ENCODE measurements around the gene SNRNP25.

The SNRNP25 gene

GRCh38 chr16:78444-79150, 25.0 kb downstream of the SNRNP25 start:
- DNase-seq = peak; percentile 50

- no peak for DNase-seq
These were observed 25.8 kb downstream of the SNRNP25 start for GRCh38 chr16:79151-80054.

GRCh38 chr16:83060-83603, 29.5 kb downstream of the SNRNP25 start:
- DNase-seq = no peak

- DNase-seq = no peak
These were observed 30.4 kb downstream of the SNRNP25 start for GRCh38 chr16:83781-84615.

GRCh38 chr16:84718-85406, 31.2 kb downstream of the SNRNP25 start:
- DNase-seq = peak; percentile 55

GRCh38 chr16:85407-85782, 31.8 kb downstream of the SNRNP25 start:
- no peak for DNase-seq

GRCh38 chr16:85865-86264, 32.2 kb downstream of the SNRNP25 start:
- DNase-seq = no peak

GRCh38 chr16:86483-86952, 32.9 kb downstream of the SNRNP25 start:
- no peak for DNase-seq

GRCh38 chr16:88613-89012, 35.0 kb downstream of the SNRNP25 start:
- no peak for DNase-seq

GRCh38 chr16:89391-90302, 36.0 kb downstream of the SNRNP25 start:
- no peak for DNase-seq

- no peak for DNase-seq
These were observed 37.9 kb downstream of the SNRNP25 start for GRCh38 chr16:91484-91883.

- DNase-seq = no peak
These were observed 39.1 kb downstream of the SNRNP25 start for GRCh38 chr16:92431-93339.

GRCh38 chr16:94918-95265, 41.3 kb downstream of the SNRNP25 start:
- DNase-seq = no peak

GRCh38 chr16:96935-97381, 43.3 kb downstream of the SNRNP25 start:
- peak; percentile 89 for DNase-seq

GRCh38 chr16:97822-98221, 44.2 kb downstream of the SNRNP25 start:
- no peak for DNase-seq

GRCh38 chr16:100989-101388, 47.4 kb downstream of the SNRNP25 start:
- no peak for DNase-seq

- no peak for DNase-seq
These were observed 48.0 kb downstream of the SNRNP25 start for GRCh38 chr16:101586-101985.

- DNase-seq = no peak
These were observed 48.6 kb downstream of the SNRNP25 start for GRCh38 chr16:102060-102855.

- DNase-seq = no peak
These were observed 50.7 kb downstream of the SNRNP25 start for GRCh38 chr16:104355-104754.

All from activated CD4-positive, CD25-positive, alpha-beta regulatory T cell treated with anti-CD3 and anti-CD28 coated beads, Interleukin-2, amount 50 U/mL, for 72 hours (primary cell).